CD4-positive, CD25-positive, alpha-beta regulatory T cell (primary cell): ENCODE data around the gene HOXB2. TPM values are rescaled to one million over a fixed set of nuclear protein-coding genes. Genes with fewer than 3 reads are reported as not detected.

Experiments
- ATAC-seq, 2 donors: fragments of 150-1000 bp; cut with Tn5 transposase; one replicate each; pipeline ENCODE4 v1.10.0; 2021; ENCODE audit warnings: low read depth in 2 of 2, moderate number of reproducible peaks in 2 of 2, moderate library complexity in 1 of 2
- DNase-seq, 3 donors: peaks; one replicate each; pipeline versions ENCODE4 v3.0.0 to v3.0.0-alpha.2; 2012 to 2022; ENCODE audit warnings: mixed read lengths in 1 of 3
- H3K27ac ChIP-seq: one replicate; pipeline ENCODE4 v1.7.0; 2013; ENCODE audit warnings: mild to moderate bottlenecking, low read length; ENCODE audit not compliant: insufficient read depth, poor library complexity, severe bottlenecking
- H3K27me3 ChIP-seq: one replicate; pipeline ENCODE4 v1.7.0; 2013; ENCODE audit warnings: low read length; ENCODE audit not compliant: control insufficient read depth, insufficient read depth
- H3K36me3 ChIP-seq: one replicate; pipeline ENCODE4 v1.7.0; 2013; ENCODE audit warnings: mild to moderate bottlenecking, low read length, moderate library complexity; ENCODE audit not compliant: control insufficient read depth, insufficient read depth
- H3K4me1 ChIP-seq: 2 replicates; pipeline ENCODE4 v1.7.0; 2013; ENCODE audit warnings: mild to moderate bottlenecking, low read length; ENCODE audit not compliant: insufficient read depth, control insufficient read depth, poor library complexity, severe bottlenecking
- H3K4me3 ChIP-seq: one replicate; pipeline ENCODE4 v1.7.0; 2013; ENCODE audit warnings: low read depth, mild to moderate bottlenecking, low read length, moderate library complexity
- H3K9me3 ChIP-seq, 2 experiments: 1 replicate in 1 of 2; 2 replicates in 1 of 2; pipeline ENCODE4 v1.7.0; 2013; ENCODE audit warnings: low read length in 2 of 2, mild to moderate bottlenecking in 1 of 2, moderate library complexity in 1 of 2; ENCODE audit not compliant: control insufficient read depth in 2 of 2
- H3K27ac Mint-ChIP-seq, 3 donors: one replicate each; pipeline ENCODE4 v1.8.0; 2020 to 2022; ENCODE audit warnings: mild to moderate bottlenecking in 3 of 3, mixed read lengths in 3 of 3, moderate library complexity in 2 of 3
- H3K27me3 Mint-ChIP-seq: one replicate; pipeline ENCODE4 v1.8.0; 2022; ENCODE audit warnings: mild to moderate bottlenecking, mixed read lengths
- H3K36me3 Mint-ChIP-seq: one replicate; pipeline ENCODE4 v1.8.0; 2020; ENCODE audit warnings: mixed read lengths
- H3K4me1 Mint-ChIP-seq, 4 donors: one replicate each; pipeline ENCODE4 v1.8.0; 2020 to 2022; ENCODE audit warnings: mixed read lengths in 4 of 4, mild to moderate bottlenecking in 1 of 4
- H3K4me3 Mint-ChIP-seq, 4 donors: one replicate each; pipeline ENCODE4 v1.8.0; 2020 to 2022; ENCODE audit warnings: mild to moderate bottlenecking in 4 of 4, mixed read lengths in 4 of 4, moderate library complexity in 3 of 4
- H3K9me3 Mint-ChIP-seq, 7 donors: one replicate each; pipeline ENCODE4 v1.8.0; 2020 to 2022; ENCODE audit warnings: mixed read lengths in 7 of 7, mild to moderate bottlenecking in 3 of 7, moderate library complexity in 2 of 7
- polyA plus RNA-seq, 4 donors: library from polyadenylated mRNA; unstranded; fragments of 300-500 nt; fragmentation: Illumina TruSeq; gene quantifications; one replicate each; pipeline ENCODE4 v1.2.3, GENCODE V29; 2021
- total RNA-seq: library from RNA; stranded (reverse); gene quantifications from one replicate; pipeline ENCODE4 v1.2.3, GENCODE V29; 2022

The HOXB2 gene
- total and polyA plus RNA-seq, 5 donors from 2014 or later = 19.1 to 42.4 (median 31.1) TPM

DNA sequence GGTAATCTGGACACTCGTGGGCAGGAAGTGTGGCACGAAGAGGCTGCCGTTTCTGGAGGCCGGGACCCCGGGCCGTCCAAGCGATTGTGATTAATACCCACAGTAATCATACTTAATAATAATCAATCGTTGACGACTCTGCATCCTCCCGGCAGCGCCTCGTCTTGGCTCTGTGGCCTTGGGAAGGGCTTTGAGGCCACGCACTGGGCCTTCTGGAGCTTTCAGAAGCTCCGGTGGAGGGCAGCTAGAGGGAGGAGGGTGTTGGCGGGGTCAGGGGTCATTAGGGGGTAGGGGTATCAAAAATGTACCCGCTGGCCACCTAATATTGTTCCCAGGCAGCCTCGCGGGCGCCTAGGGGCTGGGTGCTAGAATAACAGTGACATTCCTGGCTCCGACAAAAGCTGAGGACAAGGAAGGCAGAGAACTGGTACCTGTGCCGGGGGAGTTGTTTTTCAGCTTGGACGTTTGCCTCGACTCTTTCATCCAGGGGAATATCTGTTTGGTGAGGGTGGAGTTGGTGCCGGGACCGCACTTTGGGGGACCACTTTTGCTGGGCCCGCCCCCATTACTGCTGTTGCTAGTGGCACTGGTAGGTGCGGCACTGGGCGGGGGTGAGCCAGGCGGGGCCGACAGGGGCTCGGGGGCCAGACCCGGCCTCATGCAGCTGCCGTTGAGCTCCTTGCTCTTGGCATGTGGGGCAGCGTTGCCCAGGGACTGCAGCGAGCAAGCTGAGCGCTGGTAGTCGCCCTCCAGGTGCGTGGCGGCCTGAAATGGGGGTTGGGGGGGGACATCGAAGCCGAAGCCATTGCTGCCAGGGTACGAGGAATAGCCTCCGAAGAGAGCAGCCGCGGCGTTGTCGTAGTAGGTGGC lies 6.9 kb upstream of the HOXB2 start:
- ATAC-seq (no peak), DNase-seq (no peak)
- no peaks in the 10 kb centered on the region for H3K9me3 ChIP-seq
- Mint-ChIP-seq H3K4me1 (peaks cover 10 to 23% (median 18%) of the 10 kb centered on the region in 4 donors), H3K4me3 (no peak overlapping the region), H3K9me3 (no peaks in the 10 kb centered on the region), H3K27ac (no peak overlapping the region), H3K36me3 (no peaks in the 10 kb centered on the region), H3K27me3 (peaks cover 18% of the 10 kb centered on the region)
- no peaks in the 10 kb centered on the region for H3K36me3 ChIP-seq
- no peak overlapping the region for H3K4me3 ChIP-seq
- H3K4me1 ChIP-seq = peaks cover 21% of the 10 kb centered on the region
- H3K27ac ChIP-seq = no peak overlapping the region
- no peaks in the 10 kb centered on the region for H3K27me3 ChIP-seq

GRCh38 chr17:48551214-48551555 lies 6.3 kb upstream of the HOXB2 start:
- H3K36me3 ChIP-seq = no peaks in the 10 kb centered on the region
- no peak overlapping the region for H3K4me3 ChIP-seq
- Mint-ChIP-seq H3K9me3 (no peaks in the 10 kb centered on the region), H3K27me3 (peaks cover 17% of the 10 kb centered on the region), H3K27ac (no peak overlapping the region), H3K4me1 (peaks cover 8 to 29% (median 19%) of the 10 kb centered on the region in 4 donors), H3K36me3 (no peaks in the 10 kb centered on the region), H3K4me3 (no peak overlapping the region)
- DNase-seq = no peak
- no peaks in the 10 kb centered on the region for H3K27me3 ChIP-seq
- no peaks in the 10 kb centered on the region for H3K9me3 ChIP-seq
- H3K27ac ChIP-seq = no peak overlapping the region
- no peak for ATAC-seq
- peaks cover 25% of the 10 kb centered on the region for H3K4me1 ChIP-seq

GRCh38 chr17:48550502-48551213 lies 5.7 kb upstream of the HOXB2 start:
- H3K27me3 Mint-ChIP-seq = peaks cover 16% of the 10 kb centered on the region
- H3K4me1 Mint-ChIP-seq = peaks cover 8 to 31% (median 20%) of the 10 kb centered on the region in 4 donors
- no peak for DNase-seq
- no peak overlapping the region for H3K4me3 Mint-ChIP-seq
- no peak for ATAC-seq
- H3K4me3 ChIP-seq = no peak overlapping the region
- peaks cover 1% of the 10 kb centered on the region for H3K27me3 ChIP-seq
- no peaks in the 10 kb centered on the region for H3K9me3 Mint-ChIP-seq
- H3K27ac Mint-ChIP-seq = no peak overlapping the region
- no peak overlapping the region for H3K27ac ChIP-seq
- peaks cover 30% of the 10 kb centered on the region for H3K4me1 ChIP-seq
- no peaks in the 10 kb centered on the region for H3K36me3 Mint-ChIP-seq
- no peaks in the 10 kb centered on the region for H3K36me3 ChIP-seq
- no peaks in the 10 kb centered on the region for H3K9me3 ChIP-seq

- no peaks in the 10 kb centered on the region for H3K9me3 ChIP-seq
- no peak overlapping the region for H3K4me3 ChIP-seq
- no peaks in the 10 kb centered on the region for H3K36me3 ChIP-seq
- H3K4me1 Mint-ChIP-seq = peaks cover 7 to 36% (median 22%) of the 10 kb centered on the region in 4 donors
- ATAC-seq (no peak), DNase-seq (no peak)
- H3K27ac Mint-ChIP-seq = peak overlapping the region in 1 of 3 donors; percentile 9
- peaks cover 21% of the 10 kb centered on the region for H3K27me3 Mint-ChIP-seq
- H3K27me3 ChIP-seq = peaks cover 3% of the 10 kb centered on the region
- no peak overlapping the region for H3K27ac ChIP-seq
- H3K36me3 Mint-ChIP-seq = no peaks in the 10 kb centered on the region
- H3K4me3 Mint-ChIP-seq = no peak overlapping the region
- H3K9me3 Mint-ChIP-seq = no peaks in the 10 kb centered on the region
- peaks cover 37% of the 10 kb centered on the region for H3K4me1 ChIP-seq
Measured at GRCh38 chr17:48549914-48550501, 5.1 kb upstream of the HOXB2 start.

DNA sequence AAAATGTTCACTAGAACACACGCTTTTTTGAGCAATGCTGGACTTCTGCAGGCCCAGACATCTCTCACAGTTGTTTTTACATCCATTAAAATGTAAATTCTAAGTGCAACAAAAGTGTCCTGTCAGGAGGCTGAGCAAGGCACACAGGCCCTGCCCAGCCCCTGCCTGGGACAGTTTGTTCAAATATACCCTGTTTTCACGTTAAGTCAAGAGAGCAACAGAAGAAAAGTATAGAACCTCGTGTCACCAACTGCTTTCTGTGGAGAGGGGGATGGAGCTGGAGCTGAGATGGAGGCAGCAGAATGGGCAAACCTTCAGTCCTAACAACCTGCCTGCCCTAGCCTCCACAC lies 4.3 kb upstream of the HOXB2 start:
- peaks cover 28% of the 10 kb centered on the region for H3K27me3 Mint-ChIP-seq
- no peaks in the 10 kb centered on the region for H3K36me3 ChIP-seq
- H3K4me1 Mint-ChIP-seq = peaks cover 7 to 39% (median 22%) of the 10 kb centered on the region in 4 donors
- DNase-seq (no peak), ATAC-seq (no peak)
- peak overlapping the region; percentile 23 for H3K27ac ChIP-seq
- H3K4me3 ChIP-seq = no peak overlapping the region
- peaks cover 44% of the 10 kb centered on the region for H3K4me1 ChIP-seq
- no peaks in the 10 kb centered on the region for H3K9me3 Mint-ChIP-seq
- peaks cover 3% of the 10 kb centered on the region for H3K27me3 ChIP-seq
- H3K4me3 Mint-ChIP-seq = no peak overlapping the region
- H3K9me3 ChIP-seq = no peaks in the 10 kb centered on the region
- H3K36me3 Mint-ChIP-seq = no peaks in the 10 kb centered on the region
- H3K27ac Mint-ChIP-seq = peak overlapping the region in 1 of 3 donors; percentile 91

DNA sequence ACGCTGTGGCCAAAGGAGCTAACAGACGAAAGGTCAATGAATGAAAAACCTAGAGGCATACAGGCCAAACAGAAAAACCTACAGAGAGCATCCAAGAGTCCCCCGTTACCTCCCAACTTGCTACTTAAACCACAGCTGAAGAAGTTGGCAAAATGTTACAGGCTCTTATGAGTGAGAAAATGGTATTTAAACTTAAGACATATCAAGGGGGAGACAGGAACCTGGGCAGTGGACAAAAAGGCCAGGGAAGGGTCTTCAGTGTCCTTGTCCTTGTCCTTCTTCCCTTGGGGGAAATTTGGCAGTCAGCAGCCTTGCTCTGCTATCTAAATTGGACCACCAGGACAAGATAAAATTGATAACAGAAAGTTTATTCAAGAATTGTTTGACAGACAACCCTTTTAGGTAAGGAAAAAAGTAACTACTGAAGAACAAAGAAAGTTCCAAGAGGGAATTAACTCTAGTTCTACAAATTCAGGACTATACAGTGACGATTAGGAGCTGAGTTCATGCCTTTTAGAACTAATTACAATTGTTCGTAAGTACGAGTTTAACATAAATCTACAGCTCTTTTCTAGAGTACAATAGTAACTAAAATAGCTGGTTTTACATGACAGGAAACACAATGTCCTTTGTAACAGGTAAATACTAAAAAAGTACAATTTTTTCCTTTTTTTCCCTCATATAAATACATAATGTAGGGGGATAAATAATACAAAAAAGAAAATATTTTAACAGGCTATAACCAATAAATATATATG lies 3.8 kb upstream of the HOXB2 start:
- H3K36me3 ChIP-seq = no peaks in the 10 kb centered on the region
- H3K4me3 ChIP-seq = peak overlapping the region; percentile 67
- Mint-ChIP-seq H3K4me1 (peaks cover 7 to 43% (median 25%) of the 10 kb centered on the region in 4 donors), H3K4me3 (peak overlapping the region; percentile 17 to 99 (median 87)), H3K36me3 (peaks cover 4% of the 10 kb centered on the region), H3K27me3 (peaks cover 34% of the 10 kb centered on the region), H3K27ac (peak overlapping the region; percentile 90 to 97 (median 96)), H3K9me3 (no peaks in the 10 kb centered on the region)
- H3K27ac ChIP-seq = peak overlapping the region; percentile 86
- H3K4me1 ChIP-seq = peaks cover 44% of the 10 kb centered on the region
- DNase-seq (no peak), ATAC-seq (peak in 1 of 2 donors; percentile 12)
- H3K9me3 ChIP-seq = no peaks in the 10 kb centered on the region
- peaks cover 3% of the 10 kb centered on the region for H3K27me3 ChIP-seq

DNA sequence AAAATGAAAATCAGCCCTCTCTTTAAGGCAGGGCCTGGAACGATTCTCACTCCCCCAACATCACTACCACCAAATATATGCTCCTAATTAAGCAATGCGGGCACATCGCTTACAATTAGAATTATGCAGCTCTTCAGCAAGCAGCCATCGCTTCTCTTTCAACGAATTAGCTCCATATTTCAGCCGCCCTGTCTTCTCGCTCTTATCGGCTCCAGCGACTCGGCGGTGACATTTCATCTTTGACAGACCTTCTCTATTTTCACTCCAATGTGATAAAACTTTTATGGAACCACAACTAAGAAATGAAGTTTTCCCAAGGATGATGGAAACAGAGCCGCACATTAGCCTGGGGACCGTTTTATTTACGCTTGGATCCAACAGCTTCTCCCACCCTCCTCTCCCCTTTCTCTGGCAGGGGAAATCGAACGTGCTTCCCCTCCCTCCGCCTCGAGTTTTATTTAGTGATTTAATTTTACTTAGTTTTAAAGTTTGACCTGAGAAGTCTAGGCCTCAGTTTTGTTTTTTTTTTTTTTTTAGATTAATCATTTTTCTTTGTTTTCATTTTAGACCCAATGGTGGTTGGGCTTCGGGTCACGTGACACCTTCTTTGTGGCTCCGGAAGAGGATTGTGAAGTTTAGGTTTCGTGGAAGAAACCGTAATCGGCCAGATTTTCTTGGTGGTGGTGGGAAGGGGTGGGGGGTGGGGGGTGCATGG lies 3.1 kb upstream of the HOXB2 start:
- H3K4me3 ChIP-seq = peak overlapping the region; percentile 71
- H3K27me3 ChIP-seq = peaks cover 3% of the 10 kb centered on the region
- peak overlapping the region; percentile 86 for H3K27ac ChIP-seq
- Mint-ChIP-seq H3K27me3 (peaks cover 35% of the 10 kb centered on the region), H3K9me3 (no peaks in the 10 kb centered on the region), H3K4me3 (peak overlapping the region; percentile 81 to 99 (median 87)), H3K27ac (peak overlapping the region; percentile 90 to 97 (median 96)), H3K4me1 (peaks cover 7 to 43% (median 25%) of the 10 kb centered on the region in 4 donors), H3K36me3 (peaks cover 4% of the 10 kb centered on the region)
- ATAC-seq (peak in 1 of 2 donors; percentile 36), DNase-seq (peak; percentile 42 to 83 (median 45))
- H3K9me3 ChIP-seq = no peaks in the 10 kb centered on the region
- H3K36me3 ChIP-seq = no peaks in the 10 kb centered on the region
- H3K4me1 ChIP-seq = peaks cover 46% of the 10 kb centered on the region
